ENCODE results near the gene SLC30A7.
"Not testable (repeated sequence)": the region's sequence is repeated elsewhere in the genome, so short reads cannot be mapped to it uniquely, and the experiment has no call there.

Gene SLC30A7

DNA sequence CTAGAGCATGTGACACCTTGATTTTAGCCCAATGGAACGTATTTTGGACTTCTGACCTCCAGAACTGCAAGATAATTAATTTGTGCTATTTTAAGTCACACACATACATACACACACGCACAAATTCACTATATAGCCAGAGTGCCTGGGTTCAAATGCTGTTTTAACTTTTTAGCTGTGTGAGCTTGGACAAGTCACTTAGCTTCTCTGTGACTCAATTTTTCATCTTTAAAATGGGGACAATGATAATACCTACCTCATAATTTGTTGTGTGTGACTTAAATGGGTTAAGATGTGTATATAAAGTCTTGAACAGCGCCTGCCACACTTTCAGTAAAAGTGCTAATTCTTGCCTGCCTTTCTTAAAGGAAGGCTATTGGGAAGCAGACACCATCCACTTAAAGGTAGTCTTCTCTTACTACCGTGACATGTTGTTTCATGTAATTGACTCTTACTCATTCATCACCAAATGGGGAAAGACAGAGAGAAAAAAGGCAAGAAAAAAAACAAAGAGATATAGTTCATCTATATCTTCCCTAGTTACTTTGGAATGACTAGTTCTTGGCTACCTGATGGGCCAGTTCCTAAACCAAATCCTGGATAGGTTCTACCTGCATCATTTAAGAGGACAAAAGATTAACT, 56.3 kb downstream of the SLC30A7 start:
- Histone ChIP-seq H3K4me2 (ENCODE audit: low read length) (no peak overlapping the region), H4K20me1 (ENCODE audit: control insufficient read depth, insufficient read depth, low read depth, low read length) (no peaks in the 10 kb centered on the region), H3K36me3 (ENCODE audit: control insufficient read depth, low read length) (peaks cover 6% of the 10 kb centered on the region; the same call in 1 of the 2 replicates), H3K9me3 (ENCODE audit: control insufficient read depth, insufficient read depth, low read length) (no peaks in the 10 kb centered on the region), H3K9me2 (replicated peaks; ENCODE audit: control insufficient read depth, low read length) (no peaks in the 10 kb centered on the region), H3K4me1 (ENCODE audit: control insufficient read depth, low read length) (peaks cover 10% of the 10 kb centered on the region), H3K27ac (ENCODE audit: low read depth, low read length) (no peak overlapping the region), H3F3A (ENCODE audit: control insufficient read depth, insufficient read depth) (no peaks in the 10 kb centered on the region), H3K79me2 (ENCODE audit: control insufficient read depth, low read length) (no peaks in the 10 kb centered on the region), H3K4me3 (ENCODE audit: low read length) (no peak overlapping the region), H3K27me3 (ENCODE audit: control insufficient read depth, low read length) (no peaks in the 10 kb centered on the region)
- no peak for TF ChIP-seq EZH2phosphoT487 (IDR thresholded peaks at IDR 0.05; ENCODE audit: borderline replicate concordance, low read length)
- TF ChIP-seq, protein P1, sequence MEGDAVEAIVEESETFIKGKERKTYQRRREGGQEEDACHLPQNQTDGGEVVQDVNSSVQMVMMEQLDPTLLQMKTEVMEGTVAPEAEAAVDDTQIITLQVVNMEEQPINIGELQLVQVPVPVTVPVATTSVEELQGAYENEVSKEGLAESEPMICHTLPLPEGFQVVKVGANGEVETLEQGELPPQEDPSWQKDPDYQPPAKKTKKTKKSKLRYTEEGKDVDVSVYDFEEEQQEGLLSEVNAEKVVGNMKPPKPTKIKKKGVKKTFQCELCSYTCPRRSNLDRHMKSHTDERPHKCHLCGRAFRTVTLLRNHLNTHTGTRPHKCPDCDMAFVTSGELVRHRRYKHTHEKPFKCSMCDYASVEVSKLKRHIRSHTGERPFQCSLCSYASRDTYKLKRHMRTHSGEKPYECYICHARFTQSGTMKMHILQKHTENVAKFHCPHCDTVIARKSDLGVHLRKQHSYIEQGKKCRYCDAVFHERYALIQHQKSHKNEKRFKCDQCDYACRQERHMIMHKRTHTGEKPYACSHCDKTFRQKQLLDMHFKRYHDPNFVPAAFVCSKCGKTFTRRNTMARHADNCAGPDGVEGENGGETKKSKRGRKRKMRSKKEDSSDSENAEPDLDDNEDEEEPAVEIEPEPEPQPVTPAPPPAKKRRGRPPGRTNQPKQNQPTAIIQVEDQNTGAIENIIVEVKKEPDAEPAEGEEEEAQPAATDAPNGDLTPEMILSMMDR (IDR thresholded peaks at IDR 0.05; ENCODE audit: low read depth, low read length, poor library complexity, severe bottlenecking), result no peak

DNA sequence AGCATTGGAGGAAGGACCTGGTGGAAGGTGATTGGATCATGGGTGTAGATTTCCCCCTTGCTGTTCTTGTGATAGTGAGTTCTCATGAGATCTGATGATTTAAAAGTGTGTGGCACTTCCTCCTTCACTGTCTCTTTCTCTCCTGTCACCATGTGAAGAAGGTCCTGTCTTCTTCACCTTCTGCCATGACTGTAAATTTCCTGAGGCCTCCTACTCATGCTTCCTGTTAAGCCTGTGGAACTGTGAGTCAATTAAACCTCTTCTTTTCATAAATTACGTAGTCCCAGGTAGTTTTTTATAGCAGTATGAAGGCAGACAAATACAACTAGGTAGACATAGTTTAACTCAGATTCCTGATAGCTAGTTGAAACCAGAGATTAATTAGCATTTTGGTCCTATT, 57.1 kb downstream of the SLC30A7 start:
- H3K9me3 ChIP-seq (ENCODE audit: control insufficient read depth, insufficient read depth, low read length); H3K4me3 ChIP-seq (ENCODE audit: low read length); H4K20me1 ChIP-seq (ENCODE audit: control insufficient read depth, insufficient read depth, low read depth, low read length); H3F3A ChIP-seq (ENCODE audit: control insufficient read depth, insufficient read depth); H3K4me2 ChIP-seq (ENCODE audit: low read length); H3K9me2 ChIP-seq (replicated peaks; ENCODE audit: control insufficient read depth, low read length); H3K27ac ChIP-seq (ENCODE audit: low read depth, low read length); H3K79me2 ChIP-seq (ENCODE audit: control insufficient read depth, low read length); H3K27me3 ChIP-seq (ENCODE audit: control insufficient read depth, low read length); H3K4me1 ChIP-seq (ENCODE audit: control insufficient read depth, low read length); H3K36me3 ChIP-seq (ENCODE audit: control insufficient read depth, low read length): not testable (repeated sequence)

DNA sequence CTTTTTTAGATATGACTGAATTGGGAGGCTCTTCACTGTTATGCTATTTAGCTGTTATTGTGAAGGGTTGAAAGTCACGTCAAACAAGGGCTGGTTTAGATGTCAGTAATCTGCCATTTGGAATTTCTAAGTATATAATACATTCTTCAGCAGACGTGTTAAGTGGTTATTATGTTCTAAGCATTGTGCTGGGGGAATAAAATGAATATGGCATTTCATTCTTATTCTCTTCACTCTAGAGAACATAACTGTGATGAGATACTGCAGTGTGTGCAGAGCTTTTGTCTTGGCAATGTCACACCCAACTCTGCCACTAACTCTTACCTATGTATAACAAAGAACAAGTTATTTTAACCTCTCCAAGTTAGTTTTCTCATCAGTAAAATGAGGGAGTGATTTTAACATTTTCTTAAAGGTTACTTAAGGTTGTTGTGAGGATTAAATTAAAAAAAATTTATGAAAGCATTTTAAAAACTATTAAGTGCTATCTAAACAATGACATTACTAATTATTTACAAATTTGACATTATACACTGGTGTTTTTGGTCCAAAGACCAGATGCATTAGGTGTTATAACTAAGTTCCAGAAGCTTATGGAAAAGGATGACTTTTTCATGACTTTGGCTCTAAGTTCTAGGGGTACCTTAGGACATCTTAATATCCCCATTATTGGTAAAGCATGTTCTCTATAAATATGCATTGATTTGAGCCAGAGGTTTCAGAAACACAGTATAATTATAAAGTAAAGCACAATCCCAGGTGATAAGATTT, 58.3 kb downstream of the SLC30A7 start:
- H3K4me3 ChIP-seq (ENCODE audit: low read length), result no peak overlapping the region
- no peaks in the 10 kb centered on the region for H3K27me3 ChIP-seq (ENCODE audit: control insufficient read depth, low read length)
- no peaks in the 10 kb centered on the region for H3K9me3 ChIP-seq (ENCODE audit: control insufficient read depth, insufficient read depth, low read length)
- no peak for TF ChIP-seq EZH2phosphoT487 (IDR thresholded peaks at IDR 0.05; ENCODE audit: borderline replicate concordance, low read length)
- TF ChIP-seq, protein P1 (IDR thresholded peaks at IDR 0.05; ENCODE audit: low read depth, low read length, poor library complexity, severe bottlenecking), result no peak
- peaks cover 6% of the 10 kb centered on the region; the same call in 1 of the 2 replicates for H3K36me3 ChIP-seq (ENCODE audit: control insufficient read depth, low read length)
- H3K79me2 ChIP-seq (ENCODE audit: control insufficient read depth, low read length), result no peaks in the 10 kb centered on the region
- no peak overlapping the region for H3K4me2 ChIP-seq (ENCODE audit: low read length)
- H3K27ac ChIP-seq (ENCODE audit: low read depth, low read length), result no peak overlapping the region
- H4K20me1 ChIP-seq (ENCODE audit: control insufficient read depth, insufficient read depth, low read depth, low read length), result no peaks in the 10 kb centered on the region
- H3F3A ChIP-seq (ENCODE audit: control insufficient read depth, insufficient read depth), result no peaks in the 10 kb centered on the region
- H3K9me2 ChIP-seq (replicated peaks; ENCODE audit: control insufficient read depth, low read length), result no peaks in the 10 kb centered on the region
- peaks cover 7% of the 10 kb centered on the region for H3K4me1 ChIP-seq (ENCODE audit: control insufficient read depth, low read length)

DNA sequence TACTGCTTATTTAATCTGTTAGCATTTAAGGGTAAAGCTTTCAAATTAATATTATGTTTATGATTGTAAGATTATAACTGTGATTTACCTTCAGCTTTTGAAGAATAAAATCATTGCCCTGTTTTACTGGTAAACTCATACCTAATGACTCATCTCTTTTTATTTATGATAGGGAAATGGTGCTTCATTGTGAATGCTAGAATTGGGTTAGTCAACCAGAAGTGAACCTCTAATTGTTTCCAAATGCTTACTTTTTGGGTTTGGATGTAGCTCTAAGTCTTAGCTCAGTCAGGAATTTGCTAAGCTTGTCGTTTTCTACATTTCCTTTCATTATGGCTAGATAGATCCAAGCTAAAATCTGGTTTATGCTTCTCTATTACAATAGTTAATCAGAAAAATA, 59.4 kb downstream of the SLC30A7 start:
- Histone ChIP-seq H4K20me1 (ENCODE audit: control insufficient read depth, insufficient read depth, low read depth, low read length) (no peaks in the 10 kb centered on the region), H3K9me3 (ENCODE audit: control insufficient read depth, insufficient read depth, low read length) (no peaks in the 10 kb centered on the region), H3K79me2 (ENCODE audit: control insufficient read depth, low read length) (no peaks in the 10 kb centered on the region), H3K27ac (ENCODE audit: low read depth, low read length) (no peak overlapping the region), H3K27me3 (ENCODE audit: control insufficient read depth, low read length) (no peaks in the 10 kb centered on the region), H3K4me1 (ENCODE audit: control insufficient read depth, low read length) (no peaks in the 10 kb centered on the region), H3K9me2 (replicated peaks; ENCODE audit: control insufficient read depth, low read length) (no peaks in the 10 kb centered on the region), H3K4me2 (ENCODE audit: low read length) (no peak overlapping the region), H3K4me3 (ENCODE audit: low read length) (no peak overlapping the region), H3K36me3 (ENCODE audit: control insufficient read depth, low read length) (peaks cover 6% of the 10 kb centered on the region; the same call in 1 of the 2 replicates), H3F3A (ENCODE audit: control insufficient read depth, insufficient read depth) (no peaks in the 10 kb centered on the region)
- no peak for TF ChIP-seq EZH2phosphoT487 (IDR thresholded peaks at IDR 0.05; ENCODE audit: borderline replicate concordance, low read length)
- TF ChIP-seq, protein P1 (IDR thresholded peaks at IDR 0.05; ENCODE audit: low read depth, low read length, poor library complexity, severe bottlenecking), result no peak

All from DOHH2 (cell line).